ENCODE data around the gene PLLP.

Gene PLLP

GRCh38 chr16:57284209-57284951, at the start of gene PLLP:
Gene PLLP, minus strand, starts transcription at chr16:57284672. Its CDS starts 132 bp downstream, at chr16:57284540.
- H3K4me3 ChIP-seq (ENCODE audit: low read length), result peak within 1 kb of the TSS; percentile 50
- no peak for TF ChIP-seq CTCF (IDR thresholded peaks at IDR 0.05; ENCODE audit: insufficient read depth, low read depth, low read length, missing control alignments)
- peak; percentile 33 for DNase-seq (ENCODE audit: low read depth)

GRCh38 chr16:57333402-57333801, 48.9 kb upstream of the PLLP start:
- DNase-seq (ENCODE audit: low read depth), result no peak
- no peak for TF ChIP-seq CTCF (IDR thresholded peaks at IDR 0.05; ENCODE audit: insufficient read depth, low read depth, low read length, missing control alignments)
- H3K4me3 ChIP-seq (ENCODE audit: low read length), result no peak overlapping the region

GRCh38 chr16:57331355-57331754, 46.9 kb upstream of the PLLP start:
- H3K4me3 ChIP-seq (ENCODE audit: low read length), result no peak overlapping the region
- no peak for TF ChIP-seq CTCF (IDR thresholded peaks at IDR 0.05; ENCODE audit: insufficient read depth, low read depth, low read length, missing control alignments)
- DNase-seq (ENCODE audit: low read depth), result no peak

- H3K4me3 ChIP-seq (ENCODE audit: low read length), result no peak overlapping the region
- TF ChIP-seq CTCF (IDR thresholded peaks at IDR 0.05; ENCODE audit: insufficient read depth, low read depth, low read length, missing control alignments), result no peak
- no peak for DNase-seq (ENCODE audit: low read depth)
Observed at GRCh38 chr16:57329718-57330327, 45.4 kb upstream of the PLLP start.

GRCh38 chr16:57325458-57325857, 41.0 kb upstream of the PLLP start:
- no peak overlapping the region for H3K4me3 ChIP-seq (ENCODE audit: low read length)
- no peak for DNase-seq (ENCODE audit: low read depth)
- no peak for TF ChIP-seq CTCF (IDR thresholded peaks at IDR 0.05; ENCODE audit: insufficient read depth, low read depth, low read length, missing control alignments)

- no peak for TF ChIP-seq CTCF (IDR thresholded peaks at IDR 0.05; ENCODE audit: insufficient read depth, low read depth, low read length, missing control alignments)
- no peak overlapping the region for H3K4me3 ChIP-seq (ENCODE audit: low read length)
- DNase-seq (ENCODE audit: low read depth), result no peak
Observed at GRCh38 chr16:57324749-57325148, 40.3 kb upstream of the PLLP start.
